Activated CD4-positive, CD25-positive, alpha-beta regulatory T cell treated with anti-CD3 and anti-CD28 coated beads, Interleukin-2, amount 50 U/mL, for 24 hours (primary cell): ENCODE results near the gene CACNA1E.

Experiments used
- ATAC-seq, 2 donors: fragments of 150-1000 bp; cut with Tn5 transposase; one replicate each; pipeline ENCODE4 v1.10.0; 2021; ENCODE audit warnings: mild to moderate bottlenecking in 1 of 2, moderate library complexity in 1 of 2

CACNA1E gene

GRCh38 chr1:181637998-181638397 lies 154.7 kb downstream of the CACNA1E start:
- ATAC-seq: no peak

GRCh38 chr1:181640956-181641355 lies 157.6 kb downstream of the CACNA1E start:
- ATAC-seq: no peak

GRCh38 chr1:181643631-181644030 lies 160.3 kb downstream of the CACNA1E start:
- no peak for ATAC-seq

- ATAC-seq: no peak
Measured at GRCh38 chr1:181645171-181645570, 161.9 kb downstream of the CACNA1E start.

- ATAC-seq: no peak
Measured at GRCh38 chr1:181646710-181647109, 163.4 kb downstream of the CACNA1E start.

- ATAC-seq: no peak
Measured at GRCh38 chr1:181647314-181648035, 164.2 kb downstream of the CACNA1E start.

- no peak for ATAC-seq
Measured at GRCh38 chr1:181651276-181651675, 168.0 kb downstream of the CACNA1E start.

- ATAC-seq: no peak
Measured at GRCh38 chr1:181655756-181656155, 172.4 kb downstream of the CACNA1E start.

GRCh38 chr1:181656491-181656890 lies 173.2 kb downstream of the CACNA1E start:
- no peak for ATAC-seq

GRCh38 chr1:181658581-181658980 lies 175.3 kb downstream of the CACNA1E start:
- no peak for ATAC-seq

GRCh38 chr1:181659321-181659957 lies 176.1 kb downstream of the CACNA1E start:
- ATAC-seq: no peak

- ATAC-seq: no peak
Measured at GRCh38 chr1:181660621-181661020, 177.3 kb downstream of the CACNA1E start.

- ATAC-seq: no peak
Measured at GRCh38 chr1:181661569-181661968, 178.3 kb downstream of the CACNA1E start.

GRCh38 chr1:181662606-181663005 lies 179.3 kb downstream of the CACNA1E start:
- ATAC-seq: no peak

GRCh38 chr1:181664543-181664942 lies 181.2 kb downstream of the CACNA1E start:
- no peak for ATAC-seq

GRCh38 chr1:181669246-181669645 lies 185.9 kb downstream of the CACNA1E start:
- ATAC-seq: no peak

GRCh38 chr1:181674617-181675016 lies 191.3 kb downstream of the CACNA1E start:
- no peak for ATAC-seq

GRCh38 chr1:181675091-181675917 lies 192.0 kb downstream of the CACNA1E start:
- no peak for ATAC-seq

- no peak for ATAC-seq
Measured at GRCh38 chr1:181675918-181676190, 192.5 kb downstream of the CACNA1E start.

- ATAC-seq: no peak
Measured at GRCh38 chr1:181676269-181676668, 193.0 kb downstream of the CACNA1E start.

- ATAC-seq: no peak
Measured at GRCh38 chr1:181680332-181680731, 197.0 kb downstream of the CACNA1E start.

- ATAC-seq: no peak
Measured at GRCh38 chr1:181680871-181681270, 197.6 kb downstream of the CACNA1E start.

GRCh38 chr1:181685211-181685610 lies 201.9 kb downstream of the CACNA1E start:
- ATAC-seq: no peak

GRCh38 chr1:181701891-181702290 lies 218.6 kb downstream of the CACNA1E start:
- ATAC-seq: no peak
